ENCODE data around the gene FRMPD3.

FRMPD3 gene

DNA sequence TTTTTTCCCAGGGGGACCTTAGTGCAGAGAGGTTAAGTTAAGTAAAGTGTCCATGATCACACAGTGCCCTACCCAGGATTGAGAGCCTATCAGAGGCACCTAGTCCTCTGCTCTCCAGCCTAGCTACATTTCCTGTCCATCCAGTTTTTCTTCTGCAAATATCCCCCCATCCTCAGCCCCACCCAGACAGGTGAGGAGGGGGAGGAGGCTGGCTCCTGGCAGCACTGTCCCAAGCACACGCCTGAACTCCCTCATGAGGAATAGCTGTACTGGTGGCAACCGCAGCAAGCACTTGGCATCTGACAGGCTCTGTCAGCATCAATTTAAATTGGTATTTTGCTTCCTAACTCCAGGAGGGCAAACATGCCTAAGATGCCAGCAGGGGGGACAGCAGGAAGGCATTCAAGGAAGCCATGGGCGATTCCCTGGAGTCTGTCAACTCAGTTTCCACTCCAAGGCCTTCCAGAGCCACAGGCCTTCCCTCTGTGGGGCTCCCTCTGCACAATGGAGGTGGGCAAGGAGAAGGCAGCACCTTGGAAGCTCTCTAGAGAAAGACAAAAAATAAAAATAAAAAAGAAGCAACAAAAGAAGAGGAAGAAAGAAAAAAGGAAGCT is 6.4 kb upstream of the FRMPD3 start:
- no peaks in the 10 kb centered on the region for H3K9me3 ChIP-seq (ENCODE audit: control insufficient read depth, insufficient read depth, low read depth, low read length)
- no peak overlapping the region for H3K27ac ChIP-seq (ENCODE audit: extremely low read depth, low read depth, low read length)
- H3K4me3 ChIP-seq (ENCODE audit: low read depth, low read length) = no peak overlapping the region
- ChIA-PET POLR2A (no interaction called here), CTCF (interaction anchor here (0.6 to 1.2 kb wide), 3 partner anchors 14 to 548 kb away, joined by 3 to 5 read pairs (median 3); no protein-coding TSS in a partner anchor)
- H3K4me1 ChIP-seq (ENCODE audit: control insufficient read depth, insufficient read depth, low read length) = no peaks in the 10 kb centered on the region
- TF ChIP-seq EGR2 (tag by site-specific recombination; IDR thresholded peaks at IDR 0.05; ENCODE audit: low read depth) (no peak), ZIC2 (tag by site-specific recombination; IDR thresholded peaks at IDR 0.05) (peak; percentile 80)
- TF ChIP-seq, protein P1, sequence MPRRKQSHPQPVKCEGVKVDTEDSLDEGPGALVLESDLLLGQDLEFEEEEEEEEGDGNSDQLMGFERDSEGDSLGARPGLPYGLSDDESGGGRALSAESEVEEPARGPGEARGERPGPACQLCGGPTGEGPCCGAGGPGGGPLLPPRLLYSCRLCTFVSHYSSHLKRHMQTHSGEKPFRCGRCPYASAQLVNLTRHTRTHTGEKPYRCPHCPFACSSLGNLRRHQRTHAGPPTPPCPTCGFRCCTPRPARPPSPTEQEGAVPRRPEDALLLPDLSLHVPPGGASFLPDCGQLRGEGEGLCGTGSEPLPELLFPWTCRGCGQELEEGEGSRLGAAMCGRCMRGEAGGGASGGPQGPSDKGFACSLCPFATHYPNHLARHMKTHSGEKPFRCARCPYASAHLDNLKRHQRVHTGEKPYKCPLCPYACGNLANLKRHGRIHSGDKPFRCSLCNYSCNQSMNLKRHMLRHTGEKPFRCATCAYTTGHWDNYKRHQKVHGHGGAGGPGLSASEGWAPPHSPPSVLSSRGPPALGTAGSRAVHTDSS (tag by site-specific recombination; IDR thresholded peaks at IDR 0.05) = no peak
- H3K36me3 ChIP-seq (ENCODE audit: control insufficient read depth in 2 of 2, insufficient read depth in 1 of 2, low read length in 2 of 2) = no peaks in the 10 kb centered on the region

DNA sequence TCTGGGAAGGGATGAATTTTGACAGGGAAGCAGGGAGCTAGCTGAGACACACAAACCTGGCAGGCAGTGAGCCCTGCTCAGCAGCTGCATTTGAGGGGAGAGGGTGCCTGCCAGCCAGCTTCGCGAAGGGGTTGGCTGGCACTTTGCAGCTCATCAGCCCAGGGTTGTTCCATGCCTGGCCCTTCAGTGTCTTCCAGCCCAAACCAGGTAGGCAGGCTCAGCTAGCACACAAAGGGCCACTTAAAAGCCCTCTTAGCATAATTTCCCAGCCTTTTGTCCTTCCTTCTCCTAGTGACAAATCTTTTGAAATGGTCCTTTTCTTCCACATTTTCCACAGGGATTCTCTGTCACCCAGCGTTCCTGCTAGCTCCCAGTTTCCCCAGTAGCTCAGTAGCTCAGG is 4.3 kb upstream of the FRMPD3 start:
- no peak overlapping the region for H3K4me3 ChIP-seq (ENCODE audit: low read depth, low read length)
- TF ChIP-seq, protein P2, sequence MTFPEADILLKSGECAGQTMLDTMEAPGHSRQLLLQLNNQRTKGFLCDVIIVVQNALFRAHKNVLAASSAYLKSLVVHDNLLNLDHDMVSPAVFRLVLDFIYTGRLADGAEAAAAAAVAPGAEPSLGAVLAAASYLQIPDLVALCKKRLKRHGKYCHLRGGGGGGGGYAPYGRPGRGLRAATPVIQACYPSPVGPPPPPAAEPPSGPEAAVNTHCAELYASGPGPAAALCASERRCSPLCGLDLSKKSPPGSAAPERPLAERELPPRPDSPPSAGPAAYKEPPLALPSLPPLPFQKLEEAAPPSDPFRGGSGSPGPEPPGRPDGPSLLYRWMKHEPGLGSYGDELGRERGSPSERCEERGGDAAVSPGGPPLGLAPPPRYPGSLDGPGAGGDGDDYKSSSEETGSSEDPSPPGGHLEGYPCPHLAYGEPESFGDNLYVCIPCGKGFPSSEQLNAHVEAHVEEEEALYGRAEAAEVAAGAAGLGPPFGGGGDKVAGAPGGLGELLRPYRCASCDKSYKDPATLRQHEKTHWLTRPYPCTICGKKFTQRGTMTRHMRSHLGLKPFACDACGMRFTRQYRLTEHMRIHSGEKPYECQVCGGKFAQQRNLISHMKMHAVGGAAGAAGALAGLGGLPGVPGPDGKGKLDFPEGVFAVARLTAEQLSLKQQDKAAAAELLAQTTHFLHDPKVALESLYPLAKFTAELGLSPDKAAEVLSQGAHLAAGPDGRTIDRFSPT (tag by site-specific recombination; IDR thresholded peaks at IDR 0.05) = no peak
- TF ChIP-seq HOXC10 (CRISPR knock-in tag; IDR thresholded peaks at IDR 0.05) = no peak
- no peak for TF ChIP-seq ZNF768 (tag by site-specific recombination; IDR thresholded peaks at IDR 0.05)
- TF ChIP-seq ZNF560 (tag by site-specific recombination; IDR thresholded peaks at IDR 0.05; ENCODE audit: borderline replicate concordance) = no peak
- TF ChIP-seq ZNF211 (tag by site-specific recombination; IDR thresholded peaks at IDR 0.05; ENCODE audit: low read depth) = no peak
- TF ChIP-seq, protein P3, sequence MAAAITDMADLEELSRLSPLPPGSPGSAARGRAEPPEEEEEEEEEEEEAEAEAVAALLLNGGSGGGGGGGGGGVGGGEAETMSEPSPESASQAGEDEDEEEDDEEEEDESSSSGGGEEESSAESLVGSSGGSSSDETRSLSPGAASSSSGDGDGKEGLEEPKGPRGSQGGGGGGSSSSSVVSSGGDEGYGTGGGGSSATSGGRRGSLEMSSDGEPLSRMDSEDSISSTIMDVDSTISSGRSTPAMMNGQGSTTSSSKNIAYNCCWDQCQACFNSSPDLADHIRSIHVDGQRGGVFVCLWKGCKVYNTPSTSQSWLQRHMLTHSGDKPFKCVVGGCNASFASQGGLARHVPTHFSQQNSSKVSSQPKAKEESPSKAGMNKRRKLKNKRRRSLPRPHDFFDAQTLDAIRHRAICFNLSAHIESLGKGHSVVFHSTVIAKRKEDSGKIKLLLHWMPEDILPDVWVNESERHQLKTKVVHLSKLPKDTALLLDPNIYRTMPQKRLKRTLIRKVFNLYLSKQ (tag by site-specific recombination; IDR thresholded peaks at IDR 0.05; ENCODE audit: borderline replicate concordance) = no peak
- TF ChIP-seq, protein P1 (tag by site-specific recombination; IDR thresholded peaks at IDR 0.05) = no peak
- TF ChIP-seq, protein P4, sequence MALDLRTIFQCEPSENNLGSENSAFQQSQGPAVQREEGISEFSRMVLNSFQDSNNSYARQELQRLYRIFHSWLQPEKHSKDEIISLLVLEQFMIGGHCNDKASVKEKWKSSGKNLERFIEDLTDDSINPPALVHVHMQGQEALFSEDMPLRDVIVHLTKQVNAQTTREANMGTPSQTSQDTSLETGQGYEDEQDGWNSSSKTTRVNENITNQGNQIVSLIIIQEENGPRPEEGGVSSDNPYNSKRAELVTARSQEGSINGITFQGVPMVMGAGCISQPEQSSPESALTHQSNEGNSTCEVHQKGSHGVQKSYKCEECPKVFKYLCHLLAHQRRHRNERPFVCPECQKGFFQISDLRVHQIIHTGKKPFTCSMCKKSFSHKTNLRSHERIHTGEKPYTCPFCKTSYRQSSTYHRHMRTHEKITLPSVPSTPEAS (tag by site-specific recombination; IDR thresholded peaks at IDR 0.05) = no peak
- TF ChIP-seq, protein P5, sequence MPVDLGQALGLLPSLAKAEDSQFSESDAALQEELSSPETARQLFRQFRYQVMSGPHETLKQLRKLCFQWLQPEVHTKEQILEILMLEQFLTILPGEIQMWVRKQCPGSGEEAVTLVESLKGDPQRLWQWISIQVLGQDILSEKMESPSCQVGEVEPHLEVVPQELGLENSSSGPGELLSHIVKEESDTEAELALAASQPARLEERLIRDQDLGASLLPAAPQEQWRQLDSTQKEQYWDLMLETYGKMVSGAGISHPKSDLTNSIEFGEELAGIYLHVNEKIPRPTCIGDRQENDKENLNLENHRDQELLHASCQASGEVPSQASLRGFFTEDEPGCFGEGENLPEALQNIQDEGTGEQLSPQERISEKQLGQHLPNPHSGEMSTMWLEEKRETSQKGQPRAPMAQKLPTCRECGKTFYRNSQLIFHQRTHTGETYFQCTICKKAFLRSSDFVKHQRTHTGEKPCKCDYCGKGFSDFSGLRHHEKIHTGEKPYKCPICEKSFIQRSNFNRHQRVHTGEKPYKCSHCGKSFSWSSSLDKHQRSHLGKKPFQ (tag by site-specific recombination; IDR thresholded peaks at IDR 0.05) = no peak
- TF ChIP-seq ZNF747 (tag by site-specific recombination; IDR thresholded peaks at IDR 0.05) = no peak
- TF ChIP-seq ZNF23 (tag by site-specific recombination; IDR thresholded peaks at IDR 0.05; ENCODE audit: borderline replicate concordance) = no peak
- no peak for TF ChIP-seq ZNF530 (tag by site-specific recombination; IDR thresholded peaks at IDR 0.05; ENCODE audit: low read depth)
- no peak for TF ChIP-seq ZNF138 (tag by site-specific recombination; IDR thresholded peaks at IDR 0.05; ENCODE audit: borderline replicate concordance)
- H3K36me3 ChIP-seq (ENCODE audit: control insufficient read depth in 2 of 2, insufficient read depth in 1 of 2, low read length in 2 of 2) = no peaks in the 10 kb centered on the region
- no peak overlapping the region for H3K27ac ChIP-seq (ENCODE audit: extremely low read depth, low read depth, low read length)
- ChIA-PET POLR2A (no interaction called here), CTCF (interaction anchor here (0.6 kb wide), 1 partner anchor 175 kb away, joined by 3 read pairs; no protein-coding TSS in a partner anchor)
- H3K9me3 ChIP-seq (ENCODE audit: control insufficient read depth, insufficient read depth, low read depth, low read length) = no peaks in the 10 kb centered on the region
- H3K4me1 ChIP-seq (ENCODE audit: control insufficient read depth, insufficient read depth, low read length) = no peaks in the 10 kb centered on the region
